LoVo (cell line): ENCODE measurements around the gene IFNL3.
"Not testable (repeated sequence)": the region's sequence is repeated elsewhere in the genome, so short reads cannot be mapped to it uniquely, and the experiment has no call there.

Source experiments
- DNase-seq: peaks from one replicate; pipeline ENCODE4 v3.0.0-alpha.2; 2016; ENCODE audit warnings: low spot score

Gene IFNL3

GRCh38 chr19:39244410-39245100 is at the start of gene IFNL3:
IFNL3 (minus strand) TSS chr19:39245006; CDS start chr19:39244967, 39 bp downstream.
- DNase-seq: not testable (repeated sequence)

- no peak for DNase-seq
Observed at GRCh38 chr19:39293394-39293793, 48.6 kb upstream of the IFNL3 start.

- no peak for DNase-seq
Observed at GRCh38 chr19:39284032-39284431, 39.2 kb upstream of the IFNL3 start.

- DNase-seq: no peak
Observed at GRCh38 chr19:39282021-39282420, 37.2 kb upstream of the IFNL3 start.

- no peak for DNase-seq
Observed at GRCh38 chr19:39277598-39277997, 32.8 kb upstream of the IFNL3 start.

GRCh38 chr19:39276740-39277139 is 31.9 kb upstream of the IFNL3 start:
- DNase-seq: no peak

- DNase-seq: no peak
Observed at GRCh38 chr19:39275578-39275977, 30.8 kb upstream of the IFNL3 start.

- DNase-seq: not testable (repeated sequence)
Observed at GRCh38 chr19:39273859-39274258, 29.1 kb upstream of the IFNL3 start.

- no peak for DNase-seq
Observed at GRCh38 chr19:39270036-39270871, 25.4 kb upstream of the IFNL3 start.

- DNase-seq: not testable (repeated sequence)
Observed at GRCh38 chr19:39269369-39269768, 24.6 kb upstream of the IFNL3 start.

GRCh38 chr19:39268531-39269223 is 23.9 kb upstream of the IFNL3 start:
- DNase-seq: not testable (repeated sequence)

GRCh38 chr19:39268085-39268484 is 23.3 kb upstream of the IFNL3 start, which contains the start of gene IFNL2:
IFNL2 (plus strand) TSS chr19:39268396; CDS start chr19:39268569, 173 bp downstream.
- not testable (repeated sequence) for DNase-seq

- DNase-seq: no peak
Observed at GRCh38 chr19:39265321-39265916, 20.6 kb upstream of the IFNL3 start.

GRCh38 chr19:39264306-39265290 is 19.8 kb upstream of the IFNL3 start:
- no peak for DNase-seq

GRCh38 chr19:39263912-39264305 is 19.1 kb upstream of the IFNL3 start:
- no peak for DNase-seq

- no peak for DNase-seq
Observed at GRCh38 chr19:39262496-39262895, 17.7 kb upstream of the IFNL3 start.

- DNase-seq: no peak
Observed at GRCh38 chr19:39261704-39262103, 16.9 kb upstream of the IFNL3 start.

GRCh38 chr19:39257227-39257626 is 12.4 kb upstream of the IFNL3 start:
- DNase-seq: no peak

- DNase-seq: no peak
Observed at GRCh38 chr19:39254531-39255345, 9.9 kb upstream of the IFNL3 start.
